Stomach (tissue), 9 donors: Measurements from ENCODE around the gene MFSD6. TPM values are rescaled to one million over a fixed set of nuclear protein-coding genes. Genes with fewer than 3 reads are reported as not detected.
A peak's percentile ranks its signal among the peaks of the same experiment; 100 is the strongest.

Experiments used
- DNase-seq, 2 donors: peaks; one replicate each; pipeline versions ENCODE4 v3.0.0 to v3.0.0-alpha.2; 2013 to 2019
- H3K27ac ChIP-seq, 5 donors: fragments of 200-600 bp in 4 of 5; sonication (generic) in 4 of 5; one replicate each; pipeline ENCODE4 v1.5.1; 2013 to 2019; ENCODE audit warnings: mild to moderate bottlenecking in 1 of 5, moderate library complexity in 1 of 5
- H3K27me3 ChIP-seq, 3 donors: fragments of 200-600 bp; sonication (generic); one replicate each; pipeline ENCODE4 v1.5.1; 2017 to 2019; ENCODE audit warnings: mixed run types in 1 of 3
- H3K36me3 ChIP-seq, 4 donors: fragments of 200-600 bp; sonication (generic); 1 replicate in 3 of 4; 2 replicates in 1 of 4; pipeline ENCODE4 v1.5.1; 2016 to 2019
- H3K4me1 ChIP-seq, 4 donors: fragments of 200-600 bp; sonication (generic); one replicate each; pipeline ENCODE4 v1.5.1; 2016 to 2019
- H3K4me3 ChIP-seq, 4 donors: fragments of 200-600 bp; sonication (generic) in 3 of 4; one replicate each; pipeline ENCODE4 v1.5.1; 2016 to 2019; ENCODE audit warnings: mild to moderate bottlenecking in 1 of 4
- H3K9me3 ChIP-seq, 4 donors: fragments of 200-600 bp; sonication (generic); one replicate each; pipeline ENCODE4 v1.5.1; 2016 to 2019
- CTCF ChIP-seq, 7 experiments: fragments of 450-650 bp in 4 of 7; fragments of 200-600 bp in 3 of 7; sonication (generic) in 3 of 7; IDR thresholded peaks; one replicate each; pipeline ENCODE4 v1.5.1; 2016 to 2019; ENCODE audit warnings: antibody characterized with exemption in 7 of 7, control low read depth in 2 of 7, mild to moderate bottlenecking in 1 of 7
- EP300 ChIP-seq: sonication (generic); formaldehyde crosslinking; IDR thresholded peaks from one replicate; pipeline ENCODE4 v1.6.1; 2017; ENCODE audit warnings: antibody characterized with exemption
- POLR2A ChIP-seq, 4 donors: fragments of 450-650 bp; IDR thresholded peaks; one replicate each; pipeline ENCODE4 v1.6.1; 2016; ENCODE audit warnings: antibody characterized with exemption in 4 of 4, control low read depth in 2 of 4, mild to moderate bottlenecking in 1 of 4, moderate library complexity in 1 of 4
- POLR2AphosphoS5 ChIP-seq, 3 donors: sonication (generic); formaldehyde crosslinking; IDR thresholded peaks; one replicate each; pipeline ENCODE4 v1.6.1; 2016; ENCODE audit warnings: antibody characterized with exemption in 3 of 3
- WGBS, 5 donors: extraction: QIAGEN DNeasy Blood & Tissue Kit in 3 of 5; methylation state at CpG; one replicate each; pipeline versions ENCODE4 v1.1.5 to v1.1.7; 2013 to 2018; 5-methylcytosine and 5-hydroxymethylcytosine counted together
- intact Hi-C: fragments of 100-400 bp; cut with DNase I; formaldehyde crosslinking; loops from one replicate; pipeline ENCODE4 v1.15.1; 2023; ENCODE audit warnings: low total_unique reads
- polyA plus RNA-seq, 3 donors: library from polyadenylated mRNA; stranded (reverse); fragments of 200-250 nt; gene quantifications; one replicate each; pipeline ENCODE4 v1.2.3, GENCODE V29; 2013
- total RNA-seq, 5 donors: library from RNA; depleted of rRNA; stranded (reverse); fragments of >200 nt; gene quantifications; one replicate each; pipeline versions ENCODE4 v1.1.0 to v1.2.3, GENCODE V29; 2014 to 2016
- donor health status: healthy with polysubstance abuse.
- donor health status: Bipolar disorder and iron deficiency.
- donor health status: healthy.

The MFSD6 gene
- total and polyA plus RNA-seq, 8 donors, result 9.2 to 134 (median 37.2) TPM

- no peak for DNase-seq
- WGBS, 5 donors, result 45 to 64% (median 57%) methylated on average over 3 of the region's 3 CpGs
- TF ChIP-seq CTCF (IDR thresholded peaks at IDR 0.05) (no peak), POLR2A (IDR thresholded peaks at IDR 0.05) (no peak), POLR2AphosphoS5 (IDR thresholded peaks at IDR 0.05) (no peak), EP300 (no peak)
- Histone ChIP-seq H3K27me3 (no peaks in the 10 kb centered on the region), H3K4me1 (peaks cover 10 to 54% (median 31%) of the 10 kb centered on the region in 4 donors), H3K4me3 (no peak overlapping the region), H3K36me3 (no peaks in the 10 kb centered on the region), H3K27ac (no peak overlapping the region), H3K9me3 (no peaks in the 10 kb centered on the region)
- intact Hi-C loops, result loop anchor here (10.0 kb wide), 1 partner anchor 125 kb away; no protein-coding TSS in a partner anchor
These were observed 121.5 kb downstream of the MFSD6 start for GRCh38 chr2:190529486-190530247.

GRCh38 chr2:190530248-190530900 is 122.2 kb downstream of the MFSD6 start:
- intact Hi-C loops, result loop anchor here (10.0 kb wide), 1 partner anchor 124 kb away; no protein-coding TSS in a partner anchor
- DNase-seq, result peak in 1 of 2 donors; percentile 57
- Histone ChIP-seq H3K4me3 (no peak overlapping the region), H3K27me3 (no peaks in the 10 kb centered on the region), H3K9me3 (no peaks in the 10 kb centered on the region), H3K36me3 (no peaks in the 10 kb centered on the region), H3K27ac (no peak overlapping the region), H3K4me1 (peaks cover 12 to 56% (median 35%) of the 10 kb centered on the region in 4 donors)
- 51 to 68% (median 61%) methylated on average over 6 of the region's 6 CpGs for WGBS, 5 donors
- TF ChIP-seq POLR2AphosphoS5 (IDR thresholded peaks at IDR 0.05) (no peak), CTCF (IDR thresholded peaks at IDR 0.05) (no peak), POLR2A (IDR thresholded peaks at IDR 0.05) (no peak), EP300 (no peak)

- no peaks in the 10 kb centered on the region for H3K27me3 ChIP-seq
- TF ChIP-seq POLR2A (IDR thresholded peaks at IDR 0.05) (no peak), POLR2AphosphoS5 (IDR thresholded peaks at IDR 0.05) (no peak), CTCF (IDR thresholded peaks at IDR 0.05) (no peak), EP300 (no peak)
- WGBS, 5 donors, result 61 to 82% (median 79%) methylated on average over 4 of the region's 4 CpGs
- DNase-seq, result peak in 1 of 2 donors; percentile 25
- H3K36me3 ChIP-seq, result no peaks in the 10 kb centered on the region
- H3K9me3 ChIP-seq, result peaks cover 0 to 6% (median 0%) of the 10 kb centered on the region in 4 donors
- H3K27ac ChIP-seq, result no peak overlapping the region
- intact Hi-C loops, result loop anchor here (10.0 kb wide), 1 partner anchor 122 kb away; no protein-coding TSS in a partner anchor
- no peak overlapping the region for H3K4me3 ChIP-seq
- peaks cover 16 to 51% (median 38%) of the 10 kb centered on the region in 4 donors for H3K4me1 ChIP-seq
These were observed 124.4 kb downstream of the MFSD6 start for GRCh38 chr2:190532581-190532980.

GRCh38 chr2:190533175-190533967 is 125.2 kb downstream of the MFSD6 start:
- TF ChIP-seq CTCF (IDR thresholded peaks at IDR 0.05) (no peak), EP300 (no peak), POLR2A (IDR thresholded peaks at IDR 0.05) (no peak), POLR2AphosphoS5 (IDR thresholded peaks at IDR 0.05) (no peak)
- DNase-seq, result no peak
- Histone ChIP-seq H3K27me3 (no peaks in the 10 kb centered on the region), H3K36me3 (no peaks in the 10 kb centered on the region), H3K4me3 (peak overlapping the region; percentile 66 to 90 (median 72)), H3K4me1 (peaks cover 12 to 46% (median 34%) of the 10 kb centered on the region in 4 donors), H3K27ac (peak overlapping the region; percentile 94 to 98 (median 96)), H3K9me3 (peaks cover 0 to 14% (median 0%) of the 10 kb centered on the region in 4 donors)
- 39 to 58% (median 55%) methylated on average over 10 of the region's 10 CpGs for WGBS, 5 donors
- intact Hi-C loops, result loop anchor here (10.0 kb wide), 1 partner anchor 121 kb away; no protein-coding TSS in a partner anchor
